Activated B cell treated with CpG ODN at 0.5 μM for 24 hours (primary cell): ENCODE results near the gene C12orf56. TPM values are rescaled to one million over a fixed set of nuclear protein-coding genes. Genes with fewer than 3 reads are reported as not detected.
"Not testable (repeated sequence)": the region's sequence is repeated elsewhere in the genome, so short reads cannot be mapped to it uniquely, and the experiment has no call there.

Experiments used
- ATAC-seq: fragments of 200-7000 bp; cut with Tn5 transposase; one replicate; pipeline ENCODE4 v1.10.0; 2021; ENCODE audit warnings: low read depth, mild to moderate bottlenecking, moderate library complexity
- CTCF ChIA-PET: fragments of 350-600 bp; sonication (Branson Sonifier 250); formaldehyde crosslinking; loops from one replicate; lab custom pipeline; 2021; ENCODE audit warnings: antibody characterized with exemption; lab: Charles Lee
- POLR2A ChIA-PET: fragments of 350-600 bp; sonication (Branson Sonifier 250); formaldehyde crosslinking; loops from one replicate; lab custom pipeline; 2021; ENCODE audit warnings: antibody characterized with exemption; lab: Charles Lee
- DNase-seq: peaks from one replicate; pipeline ENCODE4 v3.0.0; 2022
- H3K27ac Mint-ChIP-seq: one replicate; pipeline ENCODE4 v1.8.0; 2020; ENCODE audit warnings: mixed read lengths
- H3K27me3 Mint-ChIP-seq: one replicate; pipeline ENCODE4 v1.8.0; 2021; ENCODE audit warnings: mixed read lengths
- H3K36me3 Mint-ChIP-seq: one replicate; pipeline ENCODE4 v1.8.0; 2021; ENCODE audit warnings: low read depth, mixed read lengths
- H3K4me1 Mint-ChIP-seq: one replicate; pipeline ENCODE4 v1.8.0; 2021; ENCODE audit warnings: mixed read lengths
- H3K4me3 Mint-ChIP-seq: one replicate; pipeline ENCODE4 v1.8.0; 2020; ENCODE audit warnings: mild to moderate bottlenecking, mixed read lengths
- H3K9me3 Mint-ChIP-seq: one replicate; pipeline ENCODE4 v1.8.0; 2020; ENCODE audit warnings: mixed read lengths
- intact Hi-C: fragments of 100-400 bp; cut with micrococcal nuclease; formaldehyde crosslinking; loops from one replicate; pipeline ENCODE4 v1.15.1; 2024
- total RNA-seq: library from RNA; stranded (reverse); gene quantifications from 2 replicates; pipeline ENCODE4 v1.2.3, GENCODE V29; 2022
- TF ChIP-seq, protein P1 (sequence below): fragments of 200-600 bp; IDR thresholded peaks from one replicate; pipeline ENCODE4 v1.8.0; 2022; ENCODE audit warnings: antibody characterized with exemption, mild to moderate bottlenecking

C12orf56 gene
- total RNA-seq, 1 donor from 2014 or later, result not detected

DNA sequence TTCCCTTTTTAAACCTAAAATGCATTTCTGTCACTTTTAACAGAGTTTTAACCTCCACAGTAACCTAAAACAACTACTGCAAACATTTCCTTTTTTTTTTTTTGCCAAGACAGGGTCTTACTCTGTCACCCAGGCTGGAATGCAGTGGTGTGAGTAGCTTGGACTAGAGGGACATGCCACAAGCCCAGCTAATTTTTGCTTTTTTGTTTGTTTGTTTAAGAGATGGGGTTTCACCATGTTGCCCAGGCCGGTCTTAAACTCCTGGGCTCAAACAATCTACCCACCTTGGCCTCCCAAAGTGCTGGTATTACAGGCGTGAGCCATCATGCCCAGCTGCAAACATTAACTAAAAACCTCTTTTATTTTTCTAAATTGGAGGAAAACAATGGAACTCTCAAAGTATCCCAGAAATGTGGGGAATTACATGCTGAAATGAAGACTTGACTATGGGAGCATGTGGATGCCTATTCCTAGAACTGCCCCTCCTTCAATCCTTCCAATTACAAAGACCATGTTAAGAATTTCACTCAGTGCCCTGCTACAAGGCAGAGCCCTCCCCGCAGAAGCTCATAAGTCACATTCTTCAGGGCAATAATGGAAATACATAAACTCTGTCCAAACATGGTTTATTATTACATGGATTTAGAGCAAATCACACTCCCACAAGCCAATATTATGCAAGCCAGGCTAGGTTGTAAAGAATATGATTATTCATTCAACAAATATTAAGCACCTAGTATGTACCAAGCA, 66.9 kb downstream of the C12orf56 start:
- Mint-ChIP-seq H3K4me3 (no peak overlapping the region), H3K4me1 (no peaks in the 10 kb centered on the region), H3K9me3 (peaks cover 4% of the 10 kb centered on the region), H3K27me3 (peaks cover 2% of the 10 kb centered on the region), H3K27ac (no peak overlapping the region), H3K36me3 (no peaks in the 10 kb centered on the region)
- ChIA-PET POLR2A (no interaction called here), CTCF (no interaction called here)
- no peak for ATAC-seq
- no peak for DNase-seq
- TF ChIP-seq, protein P1, sequence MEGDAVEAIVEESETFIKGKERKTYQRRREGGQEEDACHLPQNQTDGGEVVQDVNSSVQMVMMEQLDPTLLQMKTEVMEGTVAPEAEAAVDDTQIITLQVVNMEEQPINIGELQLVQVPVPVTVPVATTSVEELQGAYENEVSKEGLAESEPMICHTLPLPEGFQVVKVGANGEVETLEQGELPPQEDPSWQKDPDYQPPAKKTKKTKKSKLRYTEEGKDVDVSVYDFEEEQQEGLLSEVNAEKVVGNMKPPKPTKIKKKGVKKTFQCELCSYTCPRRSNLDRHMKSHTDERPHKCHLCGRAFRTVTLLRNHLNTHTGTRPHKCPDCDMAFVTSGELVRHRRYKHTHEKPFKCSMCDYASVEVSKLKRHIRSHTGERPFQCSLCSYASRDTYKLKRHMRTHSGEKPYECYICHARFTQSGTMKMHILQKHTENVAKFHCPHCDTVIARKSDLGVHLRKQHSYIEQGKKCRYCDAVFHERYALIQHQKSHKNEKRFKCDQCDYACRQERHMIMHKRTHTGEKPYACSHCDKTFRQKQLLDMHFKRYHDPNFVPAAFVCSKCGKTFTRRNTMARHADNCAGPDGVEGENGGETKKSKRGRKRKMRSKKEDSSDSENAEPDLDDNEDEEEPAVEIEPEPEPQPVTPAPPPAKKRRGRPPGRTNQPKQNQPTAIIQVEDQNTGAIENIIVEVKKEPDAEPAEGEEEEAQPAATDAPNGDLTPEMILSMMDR, result no peak
- intact Hi-C loops, result no loop called here

DNA sequence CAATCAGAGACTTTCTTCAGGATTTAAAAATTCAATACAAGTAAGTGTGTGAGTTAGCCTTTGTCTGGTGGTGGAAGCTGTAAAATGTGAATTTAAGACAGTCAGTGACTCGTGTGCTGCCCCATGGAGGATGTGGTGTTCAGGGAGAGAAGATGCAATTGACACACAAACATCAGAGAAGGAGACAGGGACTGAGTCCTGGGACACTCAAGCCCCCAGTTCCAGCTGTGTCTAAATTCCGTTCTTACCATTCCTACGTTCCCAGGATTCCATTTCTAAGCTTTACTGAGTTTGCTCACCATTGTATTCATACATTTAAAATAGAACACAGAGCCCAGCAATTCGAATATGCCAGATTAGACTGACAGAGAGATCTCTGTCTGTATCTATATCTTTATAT, 67.6 kb downstream of the C12orf56 start:
- CTCF ChIA-PET, result no interaction called here
- intact Hi-C loops, result no loop called here
- POLR2A ChIA-PET, result no interaction called here

DNA sequence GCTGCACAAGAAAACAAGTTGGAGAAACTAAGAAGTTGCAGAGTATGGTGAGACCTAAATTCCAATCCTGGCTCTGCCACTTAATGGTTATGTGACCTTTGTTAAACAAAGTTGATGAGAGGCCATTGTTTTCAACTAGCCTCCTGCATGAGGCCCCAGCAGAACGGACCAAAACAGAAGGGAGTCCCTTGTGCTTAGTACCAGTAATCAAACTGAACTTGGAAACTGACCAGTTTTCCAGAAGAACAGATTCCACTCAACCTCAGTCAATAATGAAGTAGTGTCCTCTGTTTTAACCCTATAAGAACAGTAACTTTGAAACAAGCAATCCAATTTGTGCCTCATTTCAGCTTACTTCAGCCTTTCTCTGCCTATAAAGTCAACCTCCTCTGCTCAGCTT, 69.9 kb downstream of the C12orf56 start:
- Mint-ChIP-seq H3K9me3 (peaks cover 4% of the 10 kb centered on the region), H3K27me3 (peaks cover 2% of the 10 kb centered on the region), H3K4me1 (no peaks in the 10 kb centered on the region), H3K4me3 (no peak overlapping the region), H3K36me3 (no peaks in the 10 kb centered on the region), H3K27ac (no peak overlapping the region)
- no peak for ATAC-seq
- no peak for DNase-seq
- POLR2A ChIA-PET, result no interaction called here
- TF ChIP-seq, protein P1, result no peak
- intact Hi-C loops, result no loop called here
- CTCF ChIA-PET, result no interaction called here

More for the DNA sequence above, 67.6 kb downstream of the C12orf56 start:
- H3K36me3 Mint-ChIP-seq, result no peaks in the 10 kb centered on the region
- DNase-seq (no peak), ATAC-seq (no peak)
- no peak overlapping the region for H3K4me3 Mint-ChIP-seq
- H3K27ac Mint-ChIP-seq, result no peak overlapping the region
- TF ChIP-seq, protein P1, result no peak
- H3K27me3 Mint-ChIP-seq, result peaks cover 2% of the 10 kb centered on the region
- no peaks in the 10 kb centered on the region for H3K4me1 Mint-ChIP-seq
- H3K9me3 Mint-ChIP-seq, result peaks cover 4% of the 10 kb centered on the region

DNA sequence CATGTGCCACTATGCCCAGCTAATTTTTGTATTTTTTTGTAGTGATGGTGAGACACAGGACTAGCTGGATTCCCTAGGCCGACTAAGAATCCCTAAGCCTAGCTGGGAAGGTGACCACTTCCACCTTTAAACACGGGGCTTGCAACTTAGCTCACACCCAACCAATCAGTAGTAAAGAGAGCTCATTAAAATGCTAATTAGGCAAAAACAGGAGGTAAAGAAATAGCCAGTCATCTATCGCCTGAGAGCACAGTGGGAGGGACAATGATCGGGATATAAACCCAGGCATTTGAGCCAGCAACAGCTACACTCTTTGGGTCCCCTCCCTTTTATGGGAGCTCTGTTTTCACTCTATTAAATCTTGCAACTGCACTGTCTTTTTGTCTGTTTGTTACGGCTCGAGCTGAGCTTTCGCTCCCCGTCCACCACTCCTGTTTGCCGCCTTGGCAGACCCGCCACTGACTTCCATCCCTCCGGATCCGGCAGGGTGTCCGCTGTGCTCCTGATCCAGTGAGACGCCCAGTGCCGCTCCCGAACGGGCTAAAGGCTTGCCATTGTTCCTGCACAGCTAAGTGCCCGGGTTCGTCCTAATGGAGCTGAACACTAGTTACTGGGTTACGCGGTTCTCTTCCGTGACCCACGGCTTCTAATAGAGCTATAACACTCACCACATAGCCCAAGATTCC, 70.9 kb downstream of the C12orf56 start:
- ATAC-seq, H3K36me3 Mint-ChIP-seq, POLR2A ChIA-PET, H3K27ac Mint-ChIP-seq, CTCF ChIA-PET, H3K9me3 Mint-ChIP-seq, intact Hi-C loops, DNase-seq, H3K4me1 Mint-ChIP-seq, H3K4me3 Mint-ChIP-seq, H3K27me3 Mint-ChIP-seq: not testable (repeated sequence)

DNA sequence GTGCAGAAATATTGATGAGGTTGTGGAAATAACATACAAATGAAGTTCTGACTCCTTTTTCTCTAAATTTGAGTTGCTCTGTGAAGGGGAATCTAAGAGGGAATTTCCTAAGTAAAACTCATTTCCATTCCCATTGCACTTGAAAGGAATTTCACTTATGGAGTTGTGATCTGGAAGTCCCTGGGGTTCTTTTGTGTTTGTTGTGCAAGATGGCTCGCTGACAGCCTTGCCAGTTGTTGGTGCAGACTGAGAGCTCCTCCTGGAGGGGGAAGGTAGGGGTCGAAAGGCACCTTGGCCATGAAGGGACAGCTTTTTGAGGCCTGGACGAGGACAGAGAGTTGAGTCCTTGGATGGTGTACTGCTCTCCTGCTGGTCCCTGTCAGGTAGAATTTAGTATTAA, 72.0 kb downstream of the C12orf56 start:
- intact Hi-C loops, result no loop called here
- Mint-ChIP-seq H3K4me3 (no peak overlapping the region), H3K4me1 (no peaks in the 10 kb centered on the region), H3K36me3 (no peaks in the 10 kb centered on the region), H3K27me3 (peaks cover 2% of the 10 kb centered on the region), H3K27ac (no peak overlapping the region), H3K9me3 (peaks cover 4% of the 10 kb centered on the region)
- ChIA-PET POLR2A (no interaction called here), CTCF (no interaction called here)
- TF ChIP-seq, protein P1, result no peak
- no peak for ATAC-seq
- no peak for DNase-seq
